PFSK-1 (cell line): ENCODE data around the gene SETBP1.

ENCODE experiments used
- FOXP2 ChIP-seq: optimal IDR thresholded peaks from 2 replicates; pipeline ENCODE3; 2011; ENCODE audit warnings: borderline replicate concordance, control low read depth, inconsistent platforms; ENCODE audit not compliant: insufficient read depth; ENCODE audit errors: extremely low read length, extremely low read depth
- POLR2AphosphoS5 ChIP-seq: IDR thresholded peaks from 2 replicates; pipeline ENCODE4 v1.6.1; 2012; ENCODE audit warnings: low read depth, mild to moderate bottlenecking, control low read depth, low read length, moderate library complexity
- SIN3A ChIP-seq: IDR thresholded peaks from 2 replicates; pipeline ENCODE4 v1.6.1; 2012; ENCODE audit warnings: mild to moderate bottlenecking, low read length, moderate library complexity, borderline replicate concordance; ENCODE audit not compliant: insufficient read depth
- TAF1 ChIP-seq: IDR thresholded peaks from 2 replicates; pipeline ENCODE4 v1.6.1; 2012; ENCODE audit warnings: low read length, control low read depth, borderline replicate concordance; ENCODE audit not compliant: insufficient read depth
- TF ChIP-seq, protein P1 (sequence below), 2 experiments: IDR thresholded peaks; 2 replicates each; pipeline versions ENCODE4 v1.6.1 to v1.8.0; 2011 to 2012; ENCODE audit warnings: low read depth in 2 of 2, low read length in 2 of 2, control low read depth in 1 of 2, inconsistent platforms in 1 of 2, mild to moderate bottlenecking in 1 of 2, moderate library complexity in 1 of 2; ENCODE audit not compliant: insufficient read depth in 1 of 2

Gene SETBP1

DNA sequence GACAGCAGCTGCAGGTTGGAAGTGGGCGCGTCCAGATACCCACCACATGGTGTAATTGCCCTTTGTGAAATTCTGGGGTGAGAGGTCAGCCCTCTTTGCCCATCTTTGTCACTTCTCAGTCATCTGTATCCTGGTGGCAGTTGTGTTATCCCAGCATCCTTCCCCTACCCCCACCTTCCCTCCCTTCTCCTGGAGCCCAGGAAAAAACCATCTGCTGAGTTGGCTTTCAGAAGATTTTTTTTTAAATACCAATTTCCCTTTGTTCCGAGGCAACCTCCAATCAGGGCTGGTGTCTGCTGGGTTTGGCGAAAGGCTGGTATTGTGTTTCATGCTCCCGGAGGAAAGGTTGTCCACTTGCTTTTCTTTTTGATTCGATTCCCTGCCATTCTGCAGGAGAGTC is 35.2 kb downstream of the SETBP1 start:
- TF ChIP-seq TAF1 (no peak), POLR2AphosphoS5 (no peak), SIN3A (no peak), FOXP2 (no peak)
- TF ChIP-seq, protein P1, sequence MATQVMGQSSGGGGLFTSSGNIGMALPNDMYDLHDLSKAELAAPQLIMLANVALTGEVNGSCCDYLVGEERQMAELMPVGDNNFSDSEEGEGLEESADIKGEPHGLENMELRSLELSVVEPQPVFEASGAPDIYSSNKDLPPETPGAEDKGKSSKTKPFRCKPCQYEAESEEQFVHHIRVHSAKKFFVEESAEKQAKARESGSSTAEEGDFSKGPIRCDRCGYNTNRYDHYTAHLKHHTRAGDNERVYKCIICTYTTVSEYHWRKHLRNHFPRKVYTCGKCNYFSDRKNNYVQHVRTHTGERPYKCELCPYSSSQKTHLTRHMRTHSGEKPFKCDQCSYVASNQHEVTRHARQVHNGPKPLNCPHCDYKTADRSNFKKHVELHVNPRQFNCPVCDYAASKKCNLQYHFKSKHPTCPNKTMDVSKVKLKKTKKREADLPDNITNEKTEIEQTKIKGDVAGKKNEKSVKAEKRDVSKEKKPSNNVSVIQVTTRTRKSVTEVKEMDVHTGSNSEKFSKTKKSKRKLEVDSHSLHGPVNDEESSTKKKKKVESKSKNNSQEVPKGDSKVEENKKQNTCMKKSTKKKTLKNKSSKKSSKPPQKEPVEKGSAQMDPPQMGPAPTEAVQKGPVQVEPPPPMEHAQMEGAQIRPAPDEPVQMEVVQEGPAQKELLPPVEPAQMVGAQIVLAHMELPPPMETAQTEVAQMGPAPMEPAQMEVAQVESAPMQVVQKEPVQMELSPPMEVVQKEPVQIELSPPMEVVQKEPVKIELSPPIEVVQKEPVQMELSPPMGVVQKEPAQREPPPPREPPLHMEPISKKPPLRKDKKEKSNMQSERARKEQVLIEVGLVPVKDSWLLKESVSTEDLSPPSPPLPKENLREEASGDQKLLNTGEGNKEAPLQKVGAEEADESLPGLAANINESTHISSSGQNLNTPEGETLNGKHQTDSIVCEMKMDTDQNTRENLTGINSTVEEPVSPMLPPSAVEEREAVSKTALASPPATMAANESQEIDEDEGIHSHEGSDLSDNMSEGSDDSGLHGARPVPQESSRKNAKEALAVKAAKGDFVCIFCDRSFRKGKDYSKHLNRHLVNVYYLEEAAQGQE (IDR thresholded peaks at IDR 0.05; ENCODE audit: insufficient read depth in 1 of 2, low read depth in 2 of 2, low read length in 2 of 2), result no peak

DNA sequence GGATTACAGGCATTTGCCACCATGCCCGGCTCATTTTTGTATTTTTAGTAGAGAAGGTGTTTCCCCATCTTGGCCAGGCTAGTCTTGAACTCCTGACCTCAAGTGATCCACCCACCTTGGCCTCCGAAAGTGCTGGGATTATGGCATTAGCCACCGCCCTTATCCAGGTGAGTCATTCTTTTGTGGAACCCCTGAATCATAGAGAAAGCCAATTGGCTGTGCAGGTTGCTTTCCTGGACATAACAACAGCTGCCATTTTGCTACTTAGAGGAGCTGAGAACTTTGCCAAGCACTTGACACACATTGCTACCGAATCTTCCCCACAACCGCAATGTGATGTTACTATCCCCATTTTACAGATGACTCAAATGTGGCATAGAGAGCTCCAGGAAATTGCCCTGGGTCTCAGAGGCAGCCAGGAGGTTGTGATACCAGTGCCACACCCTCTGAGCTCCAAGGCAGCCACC is 36.0 kb downstream of the SETBP1 start:
- no peak for TF ChIP-seq FOXP2
- TF ChIP-seq POLR2AphosphoS5, result no peak
- TF ChIP-seq, protein P1 (IDR thresholded peaks at IDR 0.05; ENCODE audit: insufficient read depth in 1 of 2, low read depth in 2 of 2, low read length in 2 of 2), result no peak
- no peak for TF ChIP-seq SIN3A
- TF ChIP-seq TAF1, result no peak

DNA sequence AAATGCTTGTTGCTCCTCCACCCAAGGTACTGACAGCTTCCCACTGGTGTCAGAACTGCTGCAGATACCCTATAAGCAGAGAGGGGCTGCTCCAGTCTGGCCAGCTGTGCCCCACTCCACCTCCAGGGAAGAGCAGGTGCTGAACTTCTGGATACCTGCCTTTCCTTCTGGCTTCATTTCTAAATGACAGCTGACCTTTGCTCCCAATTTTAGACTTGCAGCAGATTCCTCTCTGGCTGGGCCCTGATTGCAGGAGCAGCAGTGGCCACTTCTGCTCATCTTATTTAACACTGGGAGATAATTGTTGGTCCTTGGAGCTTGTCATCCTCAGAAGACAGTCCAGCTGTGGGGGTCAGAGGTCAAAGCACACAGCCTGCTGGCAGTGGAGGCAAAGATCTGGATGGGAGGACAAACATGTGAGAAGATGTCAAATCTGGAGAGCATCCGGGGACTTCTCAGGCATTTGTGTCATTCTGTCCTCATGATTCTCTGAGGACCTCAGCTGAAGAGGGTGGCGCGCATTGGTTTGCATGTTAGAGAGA is 38.9 kb downstream of the SETBP1 start:
- TF ChIP-seq POLR2AphosphoS5 (no peak), FOXP2 (no peak), SIN3A (no peak), TAF1 (no peak)
- TF ChIP-seq, protein P1 (IDR thresholded peaks at IDR 0.05; ENCODE audit: insufficient read depth in 1 of 2, low read depth in 2 of 2, low read length in 2 of 2), result no peak

DNA sequence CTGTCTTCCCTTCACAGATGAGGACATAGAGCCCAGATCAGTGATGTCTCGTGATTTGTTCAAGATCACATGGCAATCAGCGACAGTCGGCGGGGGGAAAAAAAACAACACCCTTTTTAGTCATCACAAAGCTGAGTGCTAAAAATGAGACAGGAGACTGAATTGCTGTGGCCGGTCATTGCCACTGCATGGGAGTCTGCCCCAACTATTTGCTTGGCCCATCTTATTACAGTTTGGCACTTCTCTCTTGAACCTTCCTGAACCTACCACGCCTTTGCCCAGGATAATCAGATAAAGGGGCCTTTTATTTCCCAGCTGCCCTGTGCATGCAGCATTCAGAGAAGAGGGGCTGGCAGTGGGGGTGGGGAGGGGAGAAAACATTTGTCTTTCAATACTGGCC is 42.7 kb downstream of the SETBP1 start:
- no peak for TF ChIP-seq SIN3A
- no peak for TF ChIP-seq POLR2AphosphoS5
- TF ChIP-seq FOXP2, result no peak
- TF ChIP-seq, protein P1 (IDR thresholded peaks at IDR 0.05; ENCODE audit: insufficient read depth in 1 of 2, low read depth in 2 of 2, low read length in 2 of 2), result no peak
- no peak for TF ChIP-seq TAF1

DNA sequence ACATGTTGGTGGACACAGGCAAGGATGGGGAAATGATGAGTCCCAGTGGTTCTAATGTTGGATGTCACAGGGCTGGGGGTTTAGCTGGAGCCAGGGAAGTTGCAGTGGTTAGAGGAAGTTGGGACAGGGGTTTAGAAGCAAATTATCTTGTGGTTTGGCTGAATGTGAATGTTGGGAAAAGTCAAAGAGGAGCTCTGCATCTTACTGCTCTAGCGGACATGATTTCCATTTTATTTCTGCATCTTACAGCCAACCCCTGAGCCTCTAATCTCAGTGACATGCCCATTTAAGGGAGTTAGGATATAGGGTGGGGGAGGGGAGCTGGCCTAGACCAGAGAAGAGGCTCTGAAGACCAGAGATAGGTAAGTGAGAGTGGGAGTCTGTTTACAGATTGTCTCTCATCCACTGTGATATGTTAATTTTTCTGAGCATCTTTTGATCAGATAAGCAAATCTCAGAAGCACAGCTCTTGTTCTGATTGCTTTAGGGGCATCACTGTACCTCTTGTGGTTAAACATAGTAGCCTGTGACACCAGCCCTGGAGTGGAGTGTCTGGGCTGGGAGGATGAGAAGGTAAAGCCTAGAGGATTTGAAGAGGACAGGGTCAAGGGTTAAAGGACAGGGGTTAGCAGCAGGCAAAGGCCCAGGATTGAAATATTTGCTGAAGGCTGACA is 43.6 kb downstream of the SETBP1 start:
- TF ChIP-seq SIN3A (no peak), POLR2AphosphoS5 (no peak), TAF1 (no peak), FOXP2 (no peak)
- TF ChIP-seq, protein P1 (IDR thresholded peaks at IDR 0.05; ENCODE audit: insufficient read depth in 1 of 2, low read depth in 2 of 2, low read length in 2 of 2), result no peak
